KMS-11 (cell line): Measurements from ENCODE around the gene ATP2A3.

Experiments used
- H2AFZ ChIP-seq: fragments of 200-600 bp; sonication (generic); 2 replicates; pipeline ENCODE4 v1.6.1; 2016; ENCODE audit warnings: antibody characterized with exemption, mixed run types, low read depth
- H3K27ac ChIP-seq: fragments of 200-600 bp; sonication (generic); 2 replicates; pipeline ENCODE4 v1.6.1; 2016; ENCODE audit warnings: mild to moderate bottlenecking, mixed run types
- H3K27me3 ChIP-seq: fragments of 200-600 bp; sonication (generic); 2 replicates; pipeline ENCODE4 v1.6.1; 2017; ENCODE audit warnings: mild to moderate bottlenecking, low read depth, mixed run types, moderate library complexity; ENCODE audit not compliant: insufficient read depth
- H3K36me3 ChIP-seq: fragments of 200-600 bp; sonication (generic); 2 replicates; pipeline ENCODE4 v1.6.1; 2017; ENCODE audit warnings: mild to moderate bottlenecking, mixed run types; ENCODE audit not compliant: insufficient read depth
- H3K4me1 ChIP-seq: fragments of 200-600 bp; sonication (generic); 2 replicates; pipeline ENCODE4 v1.6.1; 2016; ENCODE audit warnings: mild to moderate bottlenecking, low read depth, mixed run types; ENCODE audit not compliant: poor library complexity, severe bottlenecking
- H3K4me2 ChIP-seq: fragments of 200-600 bp; sonication (generic); 2 replicates; pipeline ENCODE4 v1.7.0; 2016; ENCODE audit warnings: mild to moderate bottlenecking, mixed run types
- H3K4me3 ChIP-seq: fragments of 200-600 bp; sonication (generic); IDR thresholded peaks from 2 replicates; pipeline ENCODE4 v1.6.1; 2017; ENCODE audit warnings: low read depth, low read length, mixed read lengths; ENCODE audit not compliant: insufficient read depth
- H3K79me2 ChIP-seq: fragments of 200-600 bp; sonication (generic); 2 replicates; pipeline ENCODE4 v1.6.1; 2016; ENCODE audit warnings: low read depth, mixed run types; ENCODE audit not compliant: insufficient read depth
- H3K9ac ChIP-seq: fragments of 200-600 bp; sonication (generic); 2 replicates; pipeline ENCODE4 v1.6.1; 2016; ENCODE audit warnings: mild to moderate bottlenecking, mixed run types
- H4K20me1 ChIP-seq: fragments of 200-600 bp; sonication (generic); 2 replicates; pipeline ENCODE4 v1.6.1; 2016; ENCODE audit warnings: mild to moderate bottlenecking, mixed run types; ENCODE audit not compliant: insufficient read depth
- TF ChIP-seq, protein P1 (sequence below): fragments of 200-600 bp; sonication (generic); conservative IDR thresholded peaks from 2 replicates; pipeline ENCODE4 v1.6.1; 2017; ENCODE audit warnings: low read depth, mild to moderate bottlenecking, antibody characterized with exemption, low read length, moderate library complexity, mixed read lengths

Gene ATP2A3

DNA sequence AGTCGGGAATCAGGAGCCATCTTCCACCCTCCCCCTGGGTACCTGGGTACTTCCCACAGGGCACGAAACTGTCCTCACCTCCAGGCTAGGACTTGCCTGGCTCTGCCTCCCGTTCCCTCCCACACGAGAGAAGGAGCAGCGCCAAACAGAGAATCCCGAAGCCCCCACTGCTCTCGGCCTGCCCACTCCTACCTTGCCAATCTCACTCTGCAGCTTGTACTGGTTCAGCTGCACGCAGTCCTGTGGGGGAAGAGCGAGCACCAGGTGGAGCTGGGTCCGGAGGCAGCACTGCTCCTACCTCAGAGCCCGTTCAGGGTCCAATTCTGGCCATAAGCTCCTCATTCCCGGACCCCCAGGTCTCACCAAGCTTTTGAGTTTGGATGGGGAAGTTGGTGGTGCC, 80.0 kb downstream of the ATP2A3 start:
- H3K4me1 ChIP-seq = no peaks in the 10 kb centered on the region
- H4K20me1 ChIP-seq = no peaks in the 10 kb centered on the region
- H3K9ac ChIP-seq = no peak overlapping the region
- H3K27ac ChIP-seq = no peak overlapping the region
- H3K4me3 ChIP-seq = no peak overlapping the region
- no peak overlapping the region for H2AFZ ChIP-seq
- H3K79me2 ChIP-seq = no peaks in the 10 kb centered on the region
- TF ChIP-seq, protein P1, sequence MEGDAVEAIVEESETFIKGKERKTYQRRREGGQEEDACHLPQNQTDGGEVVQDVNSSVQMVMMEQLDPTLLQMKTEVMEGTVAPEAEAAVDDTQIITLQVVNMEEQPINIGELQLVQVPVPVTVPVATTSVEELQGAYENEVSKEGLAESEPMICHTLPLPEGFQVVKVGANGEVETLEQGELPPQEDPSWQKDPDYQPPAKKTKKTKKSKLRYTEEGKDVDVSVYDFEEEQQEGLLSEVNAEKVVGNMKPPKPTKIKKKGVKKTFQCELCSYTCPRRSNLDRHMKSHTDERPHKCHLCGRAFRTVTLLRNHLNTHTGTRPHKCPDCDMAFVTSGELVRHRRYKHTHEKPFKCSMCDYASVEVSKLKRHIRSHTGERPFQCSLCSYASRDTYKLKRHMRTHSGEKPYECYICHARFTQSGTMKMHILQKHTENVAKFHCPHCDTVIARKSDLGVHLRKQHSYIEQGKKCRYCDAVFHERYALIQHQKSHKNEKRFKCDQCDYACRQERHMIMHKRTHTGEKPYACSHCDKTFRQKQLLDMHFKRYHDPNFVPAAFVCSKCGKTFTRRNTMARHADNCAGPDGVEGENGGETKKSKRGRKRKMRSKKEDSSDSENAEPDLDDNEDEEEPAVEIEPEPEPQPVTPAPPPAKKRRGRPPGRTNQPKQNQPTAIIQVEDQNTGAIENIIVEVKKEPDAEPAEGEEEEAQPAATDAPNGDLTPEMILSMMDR = no peak
- H3K4me2 ChIP-seq = no peak overlapping the region
- H3K36me3 ChIP-seq = no peaks in the 10 kb centered on the region
- no peaks in the 10 kb centered on the region for H3K27me3 ChIP-seq

- H3K79me2 ChIP-seq = no peaks in the 10 kb centered on the region
- no peaks in the 10 kb centered on the region for H3K27me3 ChIP-seq
- no peaks in the 10 kb centered on the region for H4K20me1 ChIP-seq
- TF ChIP-seq, protein P1 = no peak
- H3K4me1 ChIP-seq = no peaks in the 10 kb centered on the region
- H3K27ac ChIP-seq = no peak overlapping the region
- no peak overlapping the region for H3K4me3 ChIP-seq
- no peak overlapping the region for H3K4me2 ChIP-seq
- H3K9ac ChIP-seq = no peak overlapping the region
- no peak overlapping the region for H2AFZ ChIP-seq
- no peaks in the 10 kb centered on the region for H3K36me3 ChIP-seq
These were observed 82.0 kb downstream of the ATP2A3 start for GRCh38 chr17:3882276-3882675.

- H3K27me3 ChIP-seq = no peaks in the 10 kb centered on the region
- no peak overlapping the region for H3K4me3 ChIP-seq
- H3K27ac ChIP-seq = no peak overlapping the region
- H3K79me2 ChIP-seq = no peaks in the 10 kb centered on the region
- no peak overlapping the region for H3K4me2 ChIP-seq
- no peaks in the 10 kb centered on the region for H3K4me1 ChIP-seq
- H3K36me3 ChIP-seq = no peaks in the 10 kb centered on the region
- H3K9ac ChIP-seq = no peak overlapping the region
- no peak overlapping the region for H2AFZ ChIP-seq
- no peaks in the 10 kb centered on the region for H4K20me1 ChIP-seq
- TF ChIP-seq, protein P1 = no peak
These were observed 83.3 kb downstream of the ATP2A3 start for GRCh38 chr17:3880983-3881382.

DNA sequence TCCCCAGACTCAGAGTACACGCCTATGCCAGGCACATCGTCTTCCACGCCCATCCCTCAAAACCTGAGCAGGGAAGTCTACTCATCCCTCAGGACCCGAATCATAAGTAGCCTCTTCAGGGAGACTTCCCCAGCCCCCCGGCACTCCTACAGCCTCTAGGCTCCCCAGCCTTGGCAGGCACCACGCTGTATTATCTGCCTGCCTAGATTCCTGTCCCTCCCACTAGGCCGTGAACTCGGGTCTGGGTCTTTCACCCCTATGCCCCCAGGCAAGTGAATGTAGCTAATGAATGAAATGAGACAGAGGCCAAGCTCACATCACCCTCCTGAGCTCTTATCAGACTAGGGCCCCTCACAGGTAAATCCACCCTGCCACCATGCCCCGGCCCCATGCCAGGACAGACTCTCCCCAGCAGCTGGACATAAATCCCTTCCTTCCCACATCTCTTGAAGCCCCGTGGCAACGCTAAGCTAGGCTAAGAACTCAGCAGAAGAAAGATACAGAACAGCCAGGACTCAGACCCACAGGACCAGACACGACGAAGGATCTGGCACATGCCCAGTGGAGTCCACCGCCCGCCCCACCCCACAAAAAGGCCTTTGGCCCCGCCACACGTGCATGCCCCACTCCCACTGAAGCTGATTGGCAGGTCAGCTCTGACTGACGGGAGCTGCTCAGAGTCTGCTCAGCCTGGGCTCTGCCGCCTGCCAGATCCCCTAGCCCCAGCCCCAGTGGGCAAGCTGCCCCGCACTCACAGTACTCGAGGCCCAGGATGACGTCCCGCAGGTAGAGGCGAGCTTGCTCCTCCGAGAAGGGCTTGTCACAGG, 84.4 kb downstream of the ATP2A3 start:
- no peaks in the 10 kb centered on the region for H3K4me1 ChIP-seq
- H3K27me3 ChIP-seq = no peaks in the 10 kb centered on the region
- no peak overlapping the region for H3K27ac ChIP-seq
- no peak overlapping the region for H3K4me3 ChIP-seq
- no peak overlapping the region for H3K9ac ChIP-seq
- TF ChIP-seq, protein P1 = no peak
- no peak overlapping the region for H2AFZ ChIP-seq
- H3K4me2 ChIP-seq = no peak overlapping the region
- H3K36me3 ChIP-seq = no peaks in the 10 kb centered on the region
- H4K20me1 ChIP-seq = no peaks in the 10 kb centered on the region
- H3K79me2 ChIP-seq = no peaks in the 10 kb centered on the region
